ENCODE results near the gene RCBTB1.
"Not testable (repeated sequence)": the region's sequence is repeated elsewhere in the genome, so short reads cannot be mapped to it uniquely, and the experiment has no call there.

RCBTB1 gene

GRCh38 chr13:49499889-49500660, 85.3 kb downstream of the RCBTB1 start:
- peak overlapping the region; percentile 19 for H3K27ac ChIP-seq (ENCODE audit: low read length)
- no peaks in the 10 kb centered on the region for H3K9me3 ChIP-seq (ENCODE audit: control insufficient read depth in 1 of 2, low read length in 2 of 2)
- H3K4me1 ChIP-seq (ENCODE audit: control insufficient read depth in 1 of 2, insufficient read depth in 2 of 2, low read length in 2 of 2) = no peaks in the 10 kb centered on the region
- no peaks in the 10 kb centered on the region for H3K27me3 ChIP-seq (ENCODE audit: low read depth, low read length)
- no peak overlapping the region for H3K4me3 ChIP-seq (ENCODE audit: low read depth in 1 of 2, low read length in 2 of 2)
- H3K36me3 ChIP-seq (ENCODE audit: control insufficient read depth in 1 of 2, insufficient read depth in 2 of 2, low read length in 2 of 2) = peaks cover 0 to 4% of the 10 kb centered on the region in 2 donors

DNA sequence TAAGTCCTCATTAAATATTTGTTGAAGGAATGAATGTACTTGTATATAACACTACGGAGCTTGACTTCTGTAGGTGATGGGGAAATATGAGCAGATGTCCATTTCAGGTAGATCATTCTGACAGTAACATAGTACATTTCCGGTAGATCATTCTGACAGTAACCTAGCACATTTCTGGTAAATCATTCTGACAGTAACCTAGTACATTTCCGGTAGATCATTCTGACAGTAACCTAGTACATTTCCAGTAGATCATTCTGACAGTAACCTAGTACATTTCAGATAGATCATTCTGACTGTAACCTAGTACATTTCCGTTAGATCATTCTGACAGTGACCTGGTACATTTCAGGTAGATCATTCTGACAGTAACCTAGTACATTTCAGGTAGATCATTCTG, 87.2 kb downstream of the RCBTB1 start:
- Histone ChIP-seq H3K27ac (ENCODE audit: low read length) (no peak overlapping the region), H3K27me3 (ENCODE audit: low read depth, low read length) (no peaks in the 10 kb centered on the region), H3K4me3 (ENCODE audit: low read depth in 1 of 2, low read length in 2 of 2) (no peak overlapping the region), H3K9me3 (ENCODE audit: control insufficient read depth in 1 of 2, low read length in 2 of 2) (no peaks in the 10 kb centered on the region), H3K4me1 (ENCODE audit: control insufficient read depth in 1 of 2, insufficient read depth in 2 of 2, low read length in 2 of 2) (peaks cover 5 to 6% of the 10 kb centered on the region in 2 donors), H3K36me3 (ENCODE audit: control insufficient read depth in 1 of 2, insufficient read depth in 2 of 2, low read length in 2 of 2) (peaks cover 0 to 4% of the 10 kb centered on the region in 2 donors)

- H3K4me1 ChIP-seq (ENCODE audit: control insufficient read depth in 1 of 2, insufficient read depth in 2 of 2, low read length in 2 of 2) = peaks cover 5 to 6% of the 10 kb centered on the region in 2 donors
- no peaks in the 10 kb centered on the region for H3K27me3 ChIP-seq (ENCODE audit: low read depth, low read length)
- H3K4me3 ChIP-seq (ENCODE audit: low read depth in 1 of 2, low read length in 2 of 2) = no peak overlapping the region
- no peaks in the 10 kb centered on the region for H3K9me3 ChIP-seq (ENCODE audit: control insufficient read depth in 1 of 2, low read length in 2 of 2)
- H3K36me3 ChIP-seq (ENCODE audit: control insufficient read depth in 1 of 2, insufficient read depth in 2 of 2, low read length in 2 of 2) = peaks cover 0 to 4% of the 10 kb centered on the region in 2 donors
- H3K27ac ChIP-seq (ENCODE audit: low read length) = no peak overlapping the region
Observed at GRCh38 chr13:49497272-49497671, 88.1 kb downstream of the RCBTB1 start.

- H3K27me3 ChIP-seq (ENCODE audit: low read depth, low read length); H3K36me3 ChIP-seq (ENCODE audit: control insufficient read depth in 1 of 2, insufficient read depth in 2 of 2, low read length in 2 of 2); H3K4me1 ChIP-seq (ENCODE audit: control insufficient read depth in 1 of 2, insufficient read depth in 2 of 2, low read length in 2 of 2); H3K9me3 ChIP-seq (ENCODE audit: control insufficient read depth in 1 of 2, low read length in 2 of 2): not testable (repeated sequence)
- H3K27ac ChIP-seq (ENCODE audit: low read length) = peak overlapping the region; percentile 76
- H3K4me3 ChIP-seq (ENCODE audit: low read depth in 1 of 2, low read length in 2 of 2) = peak overlapping the region; percentile 71
Observed at GRCh38 chr13:49496837-49497236, 88.5 kb downstream of the RCBTB1 start.

GRCh38 chr13:49495783-49496762, 89.3 kb downstream of the RCBTB1 start, which contains the start of gene PHF11:
Gene PHF11 (plus strand): TSS chr13:49495953. CDS start chr13:49496002, 49 bp downstream.
- H3K27ac ChIP-seq (ENCODE audit: low read length) = peak within 1 kb of the TSS; percentile 76
- peaks cover 5 to 6% of the 10 kb centered on the region in 2 donors for H3K4me1 ChIP-seq (ENCODE audit: control insufficient read depth in 1 of 2, insufficient read depth in 2 of 2, low read length in 2 of 2)
- H3K9me3 ChIP-seq (ENCODE audit: control insufficient read depth in 1 of 2, low read length in 2 of 2) = no peaks in the 10 kb centered on the region
- peaks cover 0 to 4% of the 10 kb centered on the region in 2 donors for H3K36me3 ChIP-seq (ENCODE audit: control insufficient read depth in 1 of 2, insufficient read depth in 2 of 2, low read length in 2 of 2)
- peak within 1 kb of the TSS; percentile 71 for H3K4me3 ChIP-seq (ENCODE audit: low read depth in 1 of 2, low read length in 2 of 2)
- no peaks in the 10 kb centered on the region for H3K27me3 ChIP-seq (ENCODE audit: low read depth, low read length)

GRCh38 chr13:49494645-49495044, 90.7 kb downstream of the RCBTB1 start:
- Histone ChIP-seq H3K36me3 (ENCODE audit: control insufficient read depth in 1 of 2, insufficient read depth in 2 of 2, low read length in 2 of 2) (peaks cover 0 to 4% of the 10 kb centered on the region in 2 donors), H3K27ac (ENCODE audit: low read length) (no peak overlapping the region), H3K4me1 (ENCODE audit: control insufficient read depth in 1 of 2, insufficient read depth in 2 of 2, low read length in 2 of 2) (peaks cover 5 to 6% of the 10 kb centered on the region in 2 donors), H3K4me3 (ENCODE audit: low read depth in 1 of 2, low read length in 2 of 2) (peak overlapping the region; percentile 59 to 71), H3K9me3 (ENCODE audit: control insufficient read depth in 1 of 2, low read length in 2 of 2) (no peaks in the 10 kb centered on the region), H3K27me3 (ENCODE audit: low read depth, low read length) (no peaks in the 10 kb centered on the region)

GRCh38 chr13:49488563-49488962, 96.8 kb downstream of the RCBTB1 start:
- peaks cover 23 to 28% of the 10 kb centered on the region in 2 donors for H3K36me3 ChIP-seq (ENCODE audit: control insufficient read depth in 1 of 2, insufficient read depth in 2 of 2, low read length in 2 of 2)
- no peak overlapping the region for H3K4me3 ChIP-seq (ENCODE audit: low read depth in 1 of 2, low read length in 2 of 2)
- H3K27ac ChIP-seq (ENCODE audit: low read length) = no peak overlapping the region
- H3K27me3 ChIP-seq (ENCODE audit: low read depth, low read length) = no peaks in the 10 kb centered on the region
- H3K9me3 ChIP-seq (ENCODE audit: control insufficient read depth in 1 of 2, low read length in 2 of 2) = no peaks in the 10 kb centered on the region
- H3K4me1 ChIP-seq (ENCODE audit: control insufficient read depth in 1 of 2, insufficient read depth in 2 of 2, low read length in 2 of 2) = no peaks in the 10 kb centered on the region
